Measurements from ENCODE around the gene PTK6. TPM values are rescaled to one million over a fixed set of nuclear protein-coding genes. Genes with fewer than 3 reads are reported as not detected.

Gene PTK6
- total RNA-seq, 1 donor from 2014 or later = 0.33 TPM

GRCh38 chr20:63542031-63542559, 4.9 kb upstream of the PTK6 start:
- H3K27me3 ChIP-seq (ENCODE audit: control insufficient read depth, insufficient read depth, low read length) = peaks cover 14% of the 10 kb centered on the region

DNA sequence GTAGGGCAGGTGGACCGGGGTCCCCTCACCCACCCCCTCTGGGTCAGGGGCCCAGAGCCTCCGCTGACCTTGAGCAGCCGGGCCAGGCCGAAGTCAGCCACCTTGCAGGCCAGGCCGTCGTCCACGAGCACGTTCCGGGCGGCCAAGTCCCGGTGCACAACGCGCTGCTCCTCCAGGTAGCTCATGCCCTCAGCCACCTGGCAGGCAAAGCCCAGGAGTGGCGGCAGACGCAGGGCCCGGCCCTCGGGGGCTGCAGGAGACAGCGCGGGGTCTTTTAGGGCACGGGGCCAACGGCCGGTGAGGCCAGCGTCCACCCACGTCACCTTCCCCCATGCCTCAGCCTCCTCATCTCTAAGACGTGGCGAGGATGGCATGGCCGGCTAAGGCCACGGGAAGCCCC, 4.2 kb upstream of the PTK6 start:
- TF ChIP-seq, protein P1, sequence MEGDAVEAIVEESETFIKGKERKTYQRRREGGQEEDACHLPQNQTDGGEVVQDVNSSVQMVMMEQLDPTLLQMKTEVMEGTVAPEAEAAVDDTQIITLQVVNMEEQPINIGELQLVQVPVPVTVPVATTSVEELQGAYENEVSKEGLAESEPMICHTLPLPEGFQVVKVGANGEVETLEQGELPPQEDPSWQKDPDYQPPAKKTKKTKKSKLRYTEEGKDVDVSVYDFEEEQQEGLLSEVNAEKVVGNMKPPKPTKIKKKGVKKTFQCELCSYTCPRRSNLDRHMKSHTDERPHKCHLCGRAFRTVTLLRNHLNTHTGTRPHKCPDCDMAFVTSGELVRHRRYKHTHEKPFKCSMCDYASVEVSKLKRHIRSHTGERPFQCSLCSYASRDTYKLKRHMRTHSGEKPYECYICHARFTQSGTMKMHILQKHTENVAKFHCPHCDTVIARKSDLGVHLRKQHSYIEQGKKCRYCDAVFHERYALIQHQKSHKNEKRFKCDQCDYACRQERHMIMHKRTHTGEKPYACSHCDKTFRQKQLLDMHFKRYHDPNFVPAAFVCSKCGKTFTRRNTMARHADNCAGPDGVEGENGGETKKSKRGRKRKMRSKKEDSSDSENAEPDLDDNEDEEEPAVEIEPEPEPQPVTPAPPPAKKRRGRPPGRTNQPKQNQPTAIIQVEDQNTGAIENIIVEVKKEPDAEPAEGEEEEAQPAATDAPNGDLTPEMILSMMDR (IDR thresholded peaks at IDR 0.05; ENCODE audit: insufficient read depth, low read length, poor library complexity, severe bottlenecking) = no peak
- DNase-seq (ENCODE audit: low read depth) = no peak
- Histone ChIP-seq H3K36me3 (ENCODE audit: control insufficient read depth, insufficient read depth, low read length) (no peaks in the 10 kb centered on the region), H3K27me3 (ENCODE audit: control insufficient read depth, insufficient read depth, low read length) (peaks cover 10% of the 10 kb centered on the region), H3K4me3 (ENCODE audit: low read depth, low read length) (no peak overlapping the region)

More at GRCh38 chr20:63542031-63542559, 4.9 kb upstream of the PTK6 start:
- Histone ChIP-seq H3K36me3 (ENCODE audit: control insufficient read depth, insufficient read depth, low read length) (no peaks in the 10 kb centered on the region), H3K4me3 (ENCODE audit: low read depth, low read length) (no peak overlapping the region)
- TF ChIP-seq, protein P1 (IDR thresholded peaks at IDR 0.05; ENCODE audit: insufficient read depth, low read length, poor library complexity, severe bottlenecking) = no peak
- DNase-seq (ENCODE audit: low read depth) = no peak

GRCh38 chr20:63540417-63541186, 3.4 kb upstream of the PTK6 start:
- H3K4me3 ChIP-seq (ENCODE audit: low read depth, low read length) = no peak overlapping the region
- TF ChIP-seq, protein P1 (IDR thresholded peaks at IDR 0.05; ENCODE audit: insufficient read depth, low read length, poor library complexity, severe bottlenecking) = no peak
- H3K36me3 ChIP-seq (ENCODE audit: control insufficient read depth, insufficient read depth, low read length) = no peaks in the 10 kb centered on the region
- peaks cover 8% of the 10 kb centered on the region for H3K27me3 ChIP-seq (ENCODE audit: control insufficient read depth, insufficient read depth, low read length)
- DNase-seq (ENCODE audit: low read depth) = no peak

DNA sequence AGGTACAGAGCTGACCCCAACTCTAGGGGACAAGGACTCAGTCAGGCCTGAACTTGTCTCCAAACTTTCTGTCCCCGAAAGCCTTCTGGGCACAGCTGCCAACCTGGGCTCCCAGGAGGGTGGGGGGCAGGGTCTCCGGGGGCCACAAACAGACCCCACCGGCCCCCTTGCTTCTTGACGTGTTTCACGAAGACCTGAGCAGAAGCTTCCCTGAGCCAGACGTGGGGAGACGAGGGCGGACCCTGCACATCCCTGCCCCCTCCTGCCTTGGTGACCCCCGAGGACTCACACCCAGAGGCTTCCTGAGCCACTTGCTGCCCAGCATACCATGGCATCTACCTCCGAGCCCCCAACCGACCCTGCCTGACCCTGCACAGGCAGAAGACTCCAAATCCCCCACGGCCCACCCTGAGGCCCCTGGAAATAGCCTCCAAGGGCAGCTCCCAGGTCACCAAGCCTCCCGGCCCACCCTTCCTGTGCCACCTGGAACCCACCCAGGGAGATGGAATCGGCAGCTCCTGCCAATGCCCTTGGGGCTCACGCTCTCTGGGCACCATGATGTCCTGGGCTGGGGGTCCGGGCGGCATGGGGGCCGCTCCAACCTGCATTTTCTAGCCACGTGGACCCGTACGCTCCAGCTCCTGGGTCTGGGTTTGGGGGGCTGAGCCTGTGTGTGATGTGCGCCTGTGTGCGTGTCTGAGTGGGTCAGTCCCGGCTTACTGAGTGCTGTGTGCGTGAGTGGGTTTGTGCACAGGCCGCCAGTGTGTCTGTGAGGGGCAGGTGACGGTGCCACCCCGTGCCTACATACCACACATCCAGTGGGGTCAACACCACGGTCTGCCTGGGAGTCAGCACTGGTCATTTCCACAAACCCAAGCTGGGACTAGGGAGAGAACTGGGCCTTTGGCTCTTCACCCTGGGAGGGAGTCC, 2.5 kb upstream of the PTK6 start:
- DNase-seq (ENCODE audit: low read depth) = no peak
- H3K36me3 ChIP-seq (ENCODE audit: control insufficient read depth, insufficient read depth, low read length) = no peaks in the 10 kb centered on the region
- H3K4me3 ChIP-seq (ENCODE audit: low read depth, low read length) = no peak overlapping the region
- TF ChIP-seq, protein P1 (IDR thresholded peaks at IDR 0.05; ENCODE audit: insufficient read depth, low read length, poor library complexity, severe bottlenecking) = no peak
- peaks cover 13% of the 10 kb centered on the region for H3K27me3 ChIP-seq (ENCODE audit: control insufficient read depth, insufficient read depth, low read length)

GRCh38 chr20:63539092-63539430, 1.9 kb upstream of the PTK6 start:
- Histone ChIP-seq H3K27me3 (ENCODE audit: control insufficient read depth, insufficient read depth, low read length) (peaks cover 19% of the 10 kb centered on the region), H3K4me3 (ENCODE audit: low read depth, low read length) (no peak overlapping the region), H3K36me3 (ENCODE audit: control insufficient read depth, insufficient read depth, low read length) (no peaks in the 10 kb centered on the region)
- TF ChIP-seq, protein P1 (IDR thresholded peaks at IDR 0.05; ENCODE audit: insufficient read depth, low read length, poor library complexity, severe bottlenecking) = no peak
- no peak for DNase-seq (ENCODE audit: low read depth)
